SK-N-SH (cell line): ENCODE results near the gene GABRE.

Experiments
- CTCF ChIP-seq: fragments of 200-600 bp; sonication (generic); IDR thresholded peaks from 2 replicates; pipeline ENCODE4 v1.6.1; 2017; ENCODE audit warnings: antibody characterized with exemption, mild to moderate bottlenecking, moderate library complexity
- EZH2phosphoT487 ChIP-seq: fragments of 200-600 bp; sonication (generic); IDR thresholded peaks from 2 replicates; pipeline ENCODE4 v1.6.1; 2017; ENCODE audit warnings: low read depth, mixed run types, mild to moderate bottlenecking, antibody characterized with exemption, moderate library complexity, borderline replicate concordance
- JUND ChIP-seq: IDR thresholded peaks from 2 replicates; pipeline ENCODE4 v1.4.0; 2012
- NRF1 ChIP-seq: IDR thresholded peaks from 2 replicates; pipeline ENCODE4 v1.6.1; 2012; ENCODE audit warnings: low read depth, mild to moderate bottlenecking, low read length
- POLR2AphosphoS5 ChIP-seq: IDR thresholded peaks from 2 replicates; pipeline ENCODE4 v1.6.1; 2012; ENCODE audit warnings: low read depth, low read length
- TAF1 ChIP-seq: IDR thresholded peaks from 2 replicates; pipeline ENCODE4 v1.6.1; 2012; ENCODE audit warnings: low read depth, mild to moderate bottlenecking, low read length, moderate library complexity, borderline replicate concordance
- YY1 ChIP-seq: IDR thresholded peaks from 2 replicates; pipeline ENCODE4 v1.4.0; 2012; ENCODE audit warnings: low read depth, mild to moderate bottlenecking

GRCh38 chrX:151920101-151920500 is 54.4 kb downstream of the GABRE start:
- TF ChIP-seq CTCF, result no peak
- TF ChIP-seq NRF1, result no peak
- TF ChIP-seq JUND, result no peak
- no peak for TF ChIP-seq EZH2phosphoT487
- TF ChIP-seq YY1, result no peak
- no peak for TF ChIP-seq POLR2AphosphoS5
- TF ChIP-seq TAF1, result no peak
